DND-41 (cell line): ENCODE data around the gene SQSTM1.

ENCODE experiments used
- ATAC-seq: fragments of 200-7000 bp; cut with Tn5 transposase; 3 replicates; pipeline ENCODE4 v1.9.1; 2021; ENCODE audit warnings: low read depth; ENCODE audit not compliant: insufficient read depth
- DNase-seq: peaks from one replicate; pipeline ENCODE4 v3.0.0-alpha.2; 2020
- H2AFZ ChIP-seq: 2 replicates; pipeline ENCODE4 v1.6.0; 2012; ENCODE audit warnings: low read depth, low read length
- H3K27ac ChIP-seq: 2 replicates; pipeline ENCODE4 v1.5.1; 2012; ENCODE audit warnings: low read length, inconsistent platforms
- H3K27me3 ChIP-seq: fragments of 200-600 bp; sonication (generic); 2 replicates; pipeline ENCODE4 v1.6.0; 2012; ENCODE audit warnings: low read length, mild to moderate bottlenecking, inconsistent platforms; ENCODE audit not compliant: insufficient read depth, poor library complexity
- H3K36me3 ChIP-seq: 2 replicates; pipeline ENCODE4 v1.5.1; 2012; ENCODE audit warnings: low read length, inconsistent platforms; ENCODE audit not compliant: insufficient read depth
- H3K4me1 ChIP-seq: 2 replicates; pipeline ENCODE4 v1.5.1; 2012; ENCODE audit warnings: mild to moderate bottlenecking, low read length; ENCODE audit not compliant: insufficient read depth
- H3K4me2 ChIP-seq: 2 replicates; pipeline ENCODE4 v1.6.0; 2012; ENCODE audit warnings: mild to moderate bottlenecking, moderate library complexity, low read length, inconsistent platforms; ENCODE audit not compliant: insufficient read depth
- H3K4me3 ChIP-seq, 2 experiments: fragments of 200-600 bp in 1 of 2; shearing (Covaris generic) in 1 of 2; 2 replicates each; pipeline ENCODE4 v1.5.1; 2012 to 2016; ENCODE audit warnings: inconsistent platforms in 2 of 2, low read length in 2 of 2, mild to moderate bottlenecking in 2 of 2, low read depth in 1 of 2, moderate library complexity in 1 of 2
- H3K79me2 ChIP-seq: 2 replicates; pipeline ENCODE4 v1.6.0; 2012; ENCODE audit warnings: low read length, inconsistent platforms; ENCODE audit not compliant: insufficient read depth
- H3K9ac ChIP-seq: 2 replicates; pipeline ENCODE4 v1.6.0; 2012; ENCODE audit warnings: low read depth, mild to moderate bottlenecking, inconsistent platforms, low read length, moderate library complexity
- H3K9me3 ChIP-seq: 2 replicates; pipeline ENCODE4 v1.5.1; 2012; ENCODE audit warnings: low read length, moderate library complexity, mild to moderate bottlenecking, inconsistent platforms; ENCODE audit not compliant: insufficient read depth, severe bottlenecking
- H4K20me1 ChIP-seq: 2 replicates; pipeline ENCODE4 v1.6.0; 2012; ENCODE audit warnings: low read length; ENCODE audit not compliant: insufficient read depth
- EZH2 ChIP-seq: IDR thresholded peaks from 3 replicates; pipeline ENCODE4 v1.6.1; 2012; ENCODE audit warnings: borderline replicate concordance, low read depth, mild to moderate bottlenecking, moderate library complexity, low read length, inconsistent platforms; ENCODE audit not compliant: severe bottlenecking
- TF ChIP-seq, protein P1 (sequence below): IDR thresholded peaks from 2 replicates; pipeline ENCODE4 v1.5.1; 2012; ENCODE audit warnings: borderline replicate concordance, low read length, moderate library complexity, mild to moderate bottlenecking; ENCODE audit not compliant: poor library complexity, severe bottlenecking; ENCODE audit errors: extremely low read depth

Gene SQSTM1

DNA sequence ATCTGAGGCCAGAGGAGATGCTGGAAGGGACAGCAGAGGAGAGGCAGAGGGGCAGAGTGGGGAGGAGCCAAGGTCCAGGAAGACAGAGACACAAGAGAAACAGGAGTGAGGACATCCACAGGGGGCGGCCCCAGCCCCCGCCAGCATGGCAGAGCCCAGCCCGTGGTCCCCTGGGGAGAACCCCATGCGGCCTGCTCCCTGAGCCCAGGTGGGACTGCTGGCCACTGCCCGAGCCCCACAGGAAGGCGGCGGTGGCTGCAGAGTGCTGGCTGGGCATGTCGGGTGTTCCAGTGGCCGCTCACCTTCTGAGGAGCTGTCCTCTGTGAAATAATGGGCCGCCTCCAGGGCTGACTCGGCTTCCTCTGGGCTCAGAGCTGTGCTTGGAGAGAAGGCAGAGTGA is 46.8 kb downstream of the SQSTM1 start:
- no peak overlapping the region for H3K4me3 ChIP-seq
- H3K27ac ChIP-seq = no peak overlapping the region
- H3K79me2 ChIP-seq = no peaks in the 10 kb centered on the region
- no peak overlapping the region for H2AFZ ChIP-seq
- no peaks in the 10 kb centered on the region for H3K4me1 ChIP-seq
- ATAC-seq (no peak), DNase-seq (no peak)
- no peaks in the 10 kb centered on the region for H3K27me3 ChIP-seq
- peaks cover 88% of the 10 kb centered on the region for H3K36me3 ChIP-seq
- no peak overlapping the region for H3K9ac ChIP-seq
- no peak for TF ChIP-seq EZH2
- TF ChIP-seq, protein P1, sequence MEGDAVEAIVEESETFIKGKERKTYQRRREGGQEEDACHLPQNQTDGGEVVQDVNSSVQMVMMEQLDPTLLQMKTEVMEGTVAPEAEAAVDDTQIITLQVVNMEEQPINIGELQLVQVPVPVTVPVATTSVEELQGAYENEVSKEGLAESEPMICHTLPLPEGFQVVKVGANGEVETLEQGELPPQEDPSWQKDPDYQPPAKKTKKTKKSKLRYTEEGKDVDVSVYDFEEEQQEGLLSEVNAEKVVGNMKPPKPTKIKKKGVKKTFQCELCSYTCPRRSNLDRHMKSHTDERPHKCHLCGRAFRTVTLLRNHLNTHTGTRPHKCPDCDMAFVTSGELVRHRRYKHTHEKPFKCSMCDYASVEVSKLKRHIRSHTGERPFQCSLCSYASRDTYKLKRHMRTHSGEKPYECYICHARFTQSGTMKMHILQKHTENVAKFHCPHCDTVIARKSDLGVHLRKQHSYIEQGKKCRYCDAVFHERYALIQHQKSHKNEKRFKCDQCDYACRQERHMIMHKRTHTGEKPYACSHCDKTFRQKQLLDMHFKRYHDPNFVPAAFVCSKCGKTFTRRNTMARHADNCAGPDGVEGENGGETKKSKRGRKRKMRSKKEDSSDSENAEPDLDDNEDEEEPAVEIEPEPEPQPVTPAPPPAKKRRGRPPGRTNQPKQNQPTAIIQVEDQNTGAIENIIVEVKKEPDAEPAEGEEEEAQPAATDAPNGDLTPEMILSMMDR = no peak
- H3K4me2 ChIP-seq = no peak overlapping the region
- H4K20me1 ChIP-seq = no peaks in the 10 kb centered on the region
- no peaks in the 10 kb centered on the region for H3K9me3 ChIP-seq

DNA sequence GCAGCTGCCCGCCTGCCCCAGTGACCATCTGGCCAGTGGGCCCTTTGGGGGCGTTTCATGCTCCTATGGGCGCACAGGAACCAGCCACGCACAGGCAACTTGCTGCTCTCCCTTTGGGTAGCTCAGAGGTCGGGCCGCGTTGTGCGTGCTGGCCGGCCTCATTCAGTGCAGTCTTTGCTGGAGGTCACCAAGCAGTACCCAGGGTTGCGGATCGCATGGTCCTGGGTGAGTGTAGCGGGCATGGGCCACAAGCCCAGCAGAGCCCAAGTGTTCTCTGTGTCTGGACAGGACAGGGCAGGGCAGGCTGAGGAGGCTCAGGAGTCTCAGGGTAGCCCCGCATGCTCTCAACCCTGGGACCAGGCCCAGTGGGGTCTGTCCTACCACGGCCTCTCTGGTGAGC is 47.8 kb downstream of the SQSTM1 start:
- DNase-seq = no peak
- Histone ChIP-seq H3K9me3 (no peaks in the 10 kb centered on the region), H3K36me3 (peaks cover 88% of the 10 kb centered on the region), H3K27ac (no peak overlapping the region), H3K4me1 (no peaks in the 10 kb centered on the region), H3K79me2 (no peaks in the 10 kb centered on the region), H2AFZ (no peak overlapping the region), H4K20me1 (no peaks in the 10 kb centered on the region), H3K27me3 (no peaks in the 10 kb centered on the region), H3K9ac (no peak overlapping the region), H3K4me3 (no peak overlapping the region), H3K4me2 (no peak overlapping the region)
- no peak for ATAC-seq
- no peak for TF ChIP-seq EZH2
- TF ChIP-seq, protein P1 = no peak

DNA sequence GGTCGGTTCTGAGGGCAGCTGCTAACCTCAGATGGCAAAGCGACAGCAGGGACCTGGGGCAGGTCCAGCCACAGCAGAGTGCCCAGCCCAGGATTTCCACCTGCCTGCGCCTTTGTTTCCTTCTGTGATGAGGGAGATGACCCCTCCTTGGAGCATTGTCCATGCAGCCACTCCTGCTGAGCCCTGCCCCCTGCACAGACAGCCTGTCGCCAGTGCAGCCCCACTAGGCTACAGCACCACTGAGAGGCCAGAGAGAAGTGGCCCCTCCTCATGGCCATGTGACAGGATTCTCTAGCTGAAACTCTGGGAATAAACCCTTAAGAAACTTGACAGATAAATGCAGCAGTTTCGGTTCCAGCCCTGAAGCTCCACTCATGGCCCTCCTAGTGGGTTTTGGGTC is 48.4 kb downstream of the SQSTM1 start:
- no peaks in the 10 kb centered on the region for H3K79me2 ChIP-seq
- no peak for TF ChIP-seq EZH2
- TF ChIP-seq, protein P1 = no peak
- H3K36me3 ChIP-seq = peaks cover 88% of the 10 kb centered on the region
- no peak overlapping the region for H3K9ac ChIP-seq
- H3K9me3 ChIP-seq = no peaks in the 10 kb centered on the region
- H3K4me1 ChIP-seq = no peaks in the 10 kb centered on the region
- ATAC-seq (no peak), DNase-seq (no peak)
- H4K20me1 ChIP-seq = no peaks in the 10 kb centered on the region
- no peak overlapping the region for H3K4me2 ChIP-seq
- H3K4me3 ChIP-seq = no peak overlapping the region
- H3K27ac ChIP-seq = no peak overlapping the region
- no peak overlapping the region for H2AFZ ChIP-seq
- no peaks in the 10 kb centered on the region for H3K27me3 ChIP-seq
